ENCODE results near the gene FOXN4.

Gene FOXN4

DNA sequence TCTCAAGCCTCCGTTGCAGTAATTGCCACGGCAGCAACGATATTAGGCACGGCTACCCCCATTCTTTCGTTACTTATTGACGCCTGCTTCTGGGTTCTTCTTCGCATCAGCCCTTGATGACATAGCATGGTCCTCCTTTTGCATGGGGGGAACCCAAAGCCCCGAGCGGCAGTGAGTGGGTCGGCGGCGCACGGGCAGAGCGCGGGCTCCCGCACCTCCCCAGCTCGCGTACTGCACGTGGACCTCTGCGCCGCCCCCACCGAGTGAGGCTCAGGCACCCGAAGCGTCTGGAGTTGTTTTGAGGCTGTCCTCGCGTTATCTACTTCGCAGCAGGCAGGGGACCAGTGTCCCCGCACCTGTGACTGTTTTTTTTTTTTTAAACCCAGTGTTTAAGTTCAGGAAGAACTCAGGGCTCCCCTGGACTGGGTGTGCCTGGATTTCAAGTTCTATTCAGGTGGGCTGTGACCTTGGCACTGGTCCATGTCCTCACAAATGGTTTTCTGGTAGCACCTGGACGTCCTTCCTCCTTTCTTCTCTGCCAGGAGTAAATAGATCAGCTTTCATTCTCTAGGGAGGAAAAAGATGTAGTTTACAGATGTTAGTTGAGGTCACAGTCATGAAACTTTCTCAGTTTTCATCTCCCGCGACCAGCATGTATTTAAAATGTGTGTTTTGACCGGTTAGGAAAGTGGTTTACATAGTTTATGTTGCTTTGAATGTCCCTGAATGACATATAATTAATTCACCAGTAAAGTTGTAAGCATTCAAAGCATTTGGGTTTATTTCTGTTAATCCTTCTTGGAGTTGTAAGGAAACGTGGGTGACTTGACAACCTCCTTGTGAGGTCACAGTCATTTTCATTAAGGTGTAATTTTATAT is 1.4 kb upstream of the FOXN4 start:
- H3K4me3 ChIP-seq (ENCODE audit: low read depth, low read length): peak overlapping the region; percentile 59
- peak; percentile 61 for DNase-seq (ENCODE audit: low read depth)
- TF ChIP-seq, protein P1, sequence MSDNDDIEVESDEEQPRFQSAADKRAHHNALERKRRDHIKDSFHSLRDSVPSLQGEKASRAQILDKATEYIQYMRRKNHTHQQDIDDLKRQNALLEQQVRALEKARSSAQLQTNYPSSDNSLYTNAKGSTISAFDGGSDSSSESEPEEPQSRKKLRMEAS (IDR thresholded peaks at IDR 0.05; ENCODE audit: low read depth, low read length): no peak
- TF ChIP-seq POLR2A (IDR thresholded peaks at IDR 0.05; ENCODE audit: extremely low read depth, insufficient read length) (no peak), CTCF (IDR thresholded peaks at IDR 0.05; ENCODE audit: low read depth, low read length) (no peak), MYC (IDR thresholded peaks at IDR 0.05; ENCODE audit: low read depth, low read length) (no peak)

DNA sequence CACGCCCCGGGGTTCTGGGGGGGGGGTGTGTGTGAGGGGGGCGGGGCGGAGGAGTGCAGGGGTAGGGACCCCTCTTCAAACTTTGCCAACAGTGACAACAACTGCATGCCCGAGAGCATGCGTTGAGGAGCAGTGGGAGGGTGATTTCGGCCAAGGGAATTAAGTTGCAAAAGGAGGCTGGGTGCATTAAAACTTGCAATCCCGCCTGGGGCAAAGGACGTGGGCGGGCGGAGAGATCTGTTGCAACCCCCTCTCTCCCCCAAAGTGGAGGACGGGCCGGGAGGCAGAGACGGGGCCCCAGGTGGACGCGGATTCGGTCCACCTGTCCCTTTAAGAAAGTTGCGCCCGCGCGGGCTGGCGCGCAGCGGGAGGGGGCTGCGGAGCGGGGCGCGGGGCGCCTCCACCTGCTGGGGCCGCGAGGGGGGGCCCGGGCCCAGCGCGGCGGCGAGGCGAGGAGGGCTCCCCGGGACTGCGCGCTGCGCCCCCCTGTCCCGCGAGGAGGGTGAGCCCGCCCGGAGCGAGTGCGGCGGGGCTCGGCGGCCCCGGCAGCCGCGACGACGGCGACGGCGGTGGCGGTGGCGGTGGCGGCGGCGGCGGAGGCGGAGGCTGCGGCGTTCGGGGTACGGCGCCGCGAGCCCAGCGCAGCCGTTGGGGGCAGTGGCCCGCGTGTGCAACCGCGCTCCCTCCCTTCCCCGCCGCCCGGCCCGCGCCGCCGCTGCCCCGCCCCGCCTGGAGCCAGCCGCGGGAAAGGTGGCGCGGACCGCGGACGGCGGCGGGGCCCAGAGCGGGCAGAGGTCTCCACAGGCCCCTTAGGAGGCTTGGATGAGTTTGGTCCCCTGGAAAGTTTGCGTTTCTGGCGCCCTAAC is 530 bp upstream of the FOXN4 start:
- peak; percentile 78 for DNase-seq (ENCODE audit: low read depth)

GRCh38 chr12:109307051-109307450 is 2.0 kb downstream of the FOXN4 start:
- TF ChIP-seq, protein P1 (IDR thresholded peaks at IDR 0.05; ENCODE audit: low read depth, low read length): no peak
- TF ChIP-seq MYC (IDR thresholded peaks at IDR 0.05; ENCODE audit: low read depth, low read length) (no peak), POLR2A (IDR thresholded peaks at IDR 0.05; ENCODE audit: extremely low read depth, insufficient read length) (no peak), CTCF (IDR thresholded peaks at IDR 0.05; ENCODE audit: low read depth, low read length) (no peak)
- peak; percentile 58 for DNase-seq (ENCODE audit: low read depth)
- H3K4me3 ChIP-seq (ENCODE audit: low read depth, low read length): no peak overlapping the region

More for the DNA sequence above, 530 bp upstream of the FOXN4 start:
- TF ChIP-seq CTCF (IDR thresholded peaks at IDR 0.05; ENCODE audit: low read depth, low read length) (no peak), MYC (IDR thresholded peaks at IDR 0.05; ENCODE audit: low read depth, low read length) (no peak), POLR2A (IDR thresholded peaks at IDR 0.05; ENCODE audit: extremely low read depth, insufficient read length) (no peak)
- TF ChIP-seq, protein P1 (IDR thresholded peaks at IDR 0.05; ENCODE audit: low read depth, low read length): no peak
- peak overlapping the region; percentile 59 for H3K4me3 ChIP-seq (ENCODE audit: low read depth, low read length)

DNA sequence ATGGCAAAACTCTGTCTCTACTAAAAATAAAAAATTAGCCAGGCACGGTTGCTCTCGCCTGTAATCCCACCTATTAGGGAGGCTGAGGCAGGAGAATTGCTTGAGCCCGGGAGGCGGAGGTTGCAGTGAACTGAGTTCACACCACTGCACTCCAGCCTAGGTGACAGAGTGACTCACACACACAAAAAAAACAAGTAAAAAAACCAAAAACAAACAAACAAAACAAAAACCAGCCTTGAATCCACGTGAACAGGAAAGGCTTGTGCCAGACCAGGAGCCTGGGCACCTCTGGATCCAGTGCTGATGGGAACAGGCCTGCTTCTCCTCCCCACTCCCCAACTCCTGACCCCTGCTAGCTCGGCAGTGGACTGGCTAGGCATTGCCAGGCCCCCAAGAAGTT is 3.5 kb downstream of the FOXN4 start:
- no peak overlapping the region for H3K4me3 ChIP-seq (ENCODE audit: low read depth, low read length)
- TF ChIP-seq, protein P1 (IDR thresholded peaks at IDR 0.05; ENCODE audit: low read depth, low read length): no peak
- TF ChIP-seq CTCF (IDR thresholded peaks at IDR 0.05; ENCODE audit: low read depth, low read length): no peak
- TF ChIP-seq POLR2A (IDR thresholded peaks at IDR 0.05; ENCODE audit: extremely low read depth, insufficient read length): no peak
- DNase-seq (ENCODE audit: low read depth): no peak

DNA sequence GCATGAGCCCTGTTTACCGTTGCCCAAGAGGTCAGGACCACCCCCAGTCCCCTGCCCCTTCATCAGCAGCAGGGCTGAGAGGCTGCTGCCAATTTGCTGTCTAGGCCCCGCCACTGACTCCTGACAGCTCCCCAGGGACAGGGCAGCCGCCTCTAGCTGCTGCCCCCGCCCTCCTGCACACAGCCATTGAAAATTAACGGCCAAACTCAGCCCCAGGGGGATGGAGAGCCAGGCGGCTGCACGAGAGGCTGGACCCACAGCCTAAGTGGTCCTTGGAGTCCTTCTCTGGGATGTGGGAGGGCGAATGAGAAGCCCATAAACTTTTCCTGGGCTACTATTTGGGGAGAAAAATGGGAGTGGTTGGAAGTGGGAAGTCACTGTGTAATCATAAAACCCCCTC is 4.6 kb downstream of the FOXN4 start:
- no peak overlapping the region for H3K4me3 ChIP-seq (ENCODE audit: low read depth, low read length)
- DNase-seq (ENCODE audit: low read depth): peak; percentile 90
- TF ChIP-seq POLR2A (IDR thresholded peaks at IDR 0.05; ENCODE audit: extremely low read depth, insufficient read length) (no peak), MYC (IDR thresholded peaks at IDR 0.05; ENCODE audit: low read depth, low read length) (no peak), CTCF (IDR thresholded peaks at IDR 0.05; ENCODE audit: low read depth, low read length) (no peak)
- TF ChIP-seq, protein P1 (IDR thresholded peaks at IDR 0.05; ENCODE audit: low read depth, low read length): no peak

Measured in NB4 (cell line).